ENCODE measurements around the gene LHPP.

Gene LHPP

GRCh38 chr10:124449170-124450011 is 12.2 kb upstream of the LHPP start:
- no peak for DNase-seq (ENCODE audit: extremely low read depth, low read depth)
- no peak for TF ChIP-seq CTCF (IDR thresholded peaks at IDR 0.05; ENCODE audit: low read depth, low read length)

- no peak for DNase-seq (ENCODE audit: extremely low read depth, low read depth)
- no peak for TF ChIP-seq CTCF (IDR thresholded peaks at IDR 0.05; ENCODE audit: low read depth, low read length)
These were observed 11.4 kb upstream of the LHPP start, which contains the start of gene NKX1-2 for GRCh38 chr10:124450012-124450782. NKX1-2 (minus strand) TSS chr10:124450035; CDS start chr10:124449943, 92 bp downstream.

GRCh38 chr10:124450783-124451057 is 10.9 kb upstream of the LHPP start:
- no peak for TF ChIP-seq CTCF (IDR thresholded peaks at IDR 0.05; ENCODE audit: low read depth, low read length)
- DNase-seq (ENCODE audit: extremely low read depth, low read depth): no peak

GRCh38 chr10:124451276-124451675 is 10.3 kb upstream of the LHPP start:
- no peak for TF ChIP-seq CTCF (IDR thresholded peaks at IDR 0.05; ENCODE audit: low read depth, low read length)
- DNase-seq (ENCODE audit: extremely low read depth, low read depth): no peak

- no peak for TF ChIP-seq CTCF (IDR thresholded peaks at IDR 0.05; ENCODE audit: low read depth, low read length)
- DNase-seq (ENCODE audit: extremely low read depth, low read depth): no peak
These were observed 7.5 kb upstream of the LHPP start for GRCh38 chr10:124453960-124454610.

GRCh38 chr10:124455441-124455840 is 6.2 kb upstream of the LHPP start:
- TF ChIP-seq CTCF (IDR thresholded peaks at IDR 0.05; ENCODE audit: low read depth, low read length): no peak
- no peak for DNase-seq (ENCODE audit: extremely low read depth, low read depth)

- no peak for DNase-seq (ENCODE audit: extremely low read depth, low read depth)
- TF ChIP-seq CTCF (IDR thresholded peaks at IDR 0.05; ENCODE audit: low read depth, low read length): no peak
These were observed 3.1 kb upstream of the LHPP start for GRCh38 chr10:124458473-124458872.
